GM12874 (cell line): Measurements from ENCODE around the gene PSMB3.

Experiments used
- CTCF ChIP-seq: IDR thresholded peaks from 2 replicates; pipeline ENCODE4 v1.5.1; 2011; ENCODE audit warnings: low read depth, mild to moderate bottlenecking, control low read depth, low read length, moderate library complexity; ENCODE audit not compliant: insufficient read depth

Gene PSMB3

GRCh38 chr17:38720941-38721340 is 31.6 kb upstream of the PSMB3 start:
- TF ChIP-seq CTCF = no peak

- TF ChIP-seq CTCF = no peak
Observed at GRCh38 chr17:38721802-38722201, 30.7 kb upstream of the PSMB3 start.

GRCh38 chr17:38724337-38724988 is 28.1 kb upstream of the PSMB3 start:
- TF ChIP-seq CTCF = no peak

- TF ChIP-seq CTCF = no peak
Observed at GRCh38 chr17:38725066-38725465, 27.5 kb upstream of the PSMB3 start.

- no peak for TF ChIP-seq CTCF
Observed at GRCh38 chr17:38727736-38728135, 24.8 kb upstream of the PSMB3 start.

- no peak for TF ChIP-seq CTCF
Observed at GRCh38 chr17:38728290-38728831, 24.2 kb upstream of the PSMB3 start.

- no peak for TF ChIP-seq CTCF
Observed at GRCh38 chr17:38729368-38729885, 23.1 kb upstream of the PSMB3 start.
